ENCODE data around the gene KLHL2.
"Not testable (repeated sequence)": the region's sequence is repeated elsewhere in the genome, so short reads cannot be mapped to it uniquely, and the experiment has no call there.

KLHL2 gene

GRCh38 chr4:165207431-165208220, at the start of gene KLHL2:
Gene KLHL2, plus strand, starts transcription at chr4:165207561. Its CDS starts 316 bp downstream, at chr4:165207877.
- peak; percentile 1 for DNase-seq

- DNase-seq = no peak
These were observed 48.6 kb upstream of the KLHL2 start for GRCh38 chr4:165158762-165159161.

- DNase-seq = no peak
These were observed 43.1 kb upstream of the KLHL2 start for GRCh38 chr4:165164257-165164656.

DNA sequence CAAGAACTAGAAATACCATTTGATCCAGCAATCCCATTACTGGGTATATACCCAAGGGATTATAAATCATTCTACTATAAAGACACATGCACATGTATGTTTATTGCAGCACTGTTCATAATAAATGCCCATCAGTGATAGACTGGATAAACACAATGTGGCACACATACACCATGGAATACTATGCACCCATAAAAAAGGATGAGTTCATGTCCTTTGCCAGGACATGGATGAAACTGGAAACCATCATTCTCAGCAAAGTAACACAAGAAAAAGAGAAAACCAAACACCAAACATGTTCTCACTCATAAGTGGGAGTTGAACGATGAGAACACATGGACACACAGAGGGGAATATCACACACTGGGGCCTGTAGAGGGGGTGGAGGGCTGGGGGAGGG, 40.5 kb upstream of the KLHL2 start:
- not testable (repeated sequence) for DNase-seq

GRCh38 chr4:165167650-165168049, 39.7 kb upstream of the KLHL2 start:
- DNase-seq = no peak

DNA sequence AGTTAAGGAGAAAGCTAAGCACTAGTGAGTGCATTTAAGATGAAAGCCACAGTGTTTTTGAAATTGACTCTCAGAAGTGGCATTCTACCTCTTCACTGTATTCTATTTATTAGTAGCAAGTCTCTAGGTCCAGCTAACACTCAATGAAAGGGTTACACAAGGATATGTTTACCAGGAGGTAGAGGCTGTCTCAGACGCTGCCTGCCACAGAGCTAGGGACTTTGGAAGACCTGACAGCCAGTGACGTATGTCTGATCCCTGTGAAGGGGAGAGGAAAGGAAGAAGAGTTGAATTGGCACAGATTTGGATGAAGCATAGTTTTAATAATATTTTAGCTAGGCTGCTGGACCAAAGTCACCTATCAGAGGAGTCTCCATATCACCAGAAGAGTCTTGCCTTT, 36.5 kb upstream of the KLHL2 start:
- DNase-seq = no peak

DNA sequence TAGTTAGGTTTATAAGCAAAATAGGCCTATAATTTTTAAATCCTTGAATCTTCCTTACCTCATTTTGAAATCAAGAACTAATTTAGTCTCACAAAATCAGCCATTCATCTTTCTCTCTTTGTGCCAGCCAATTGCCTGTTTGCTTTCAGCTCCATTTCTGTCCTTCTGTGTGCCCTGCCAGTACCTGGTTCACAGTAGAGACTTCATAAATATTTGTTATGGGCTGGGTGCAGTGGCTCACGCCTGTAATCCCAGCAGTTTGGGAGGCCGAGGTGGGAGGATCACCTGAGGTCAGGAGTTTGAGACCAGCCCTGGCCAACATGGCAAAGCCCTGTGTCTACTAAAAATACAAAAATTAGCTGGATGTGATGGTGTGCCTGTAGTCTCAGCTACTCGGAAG, 31.9 kb upstream of the KLHL2 start:
- not testable (repeated sequence) for DNase-seq

DNA sequence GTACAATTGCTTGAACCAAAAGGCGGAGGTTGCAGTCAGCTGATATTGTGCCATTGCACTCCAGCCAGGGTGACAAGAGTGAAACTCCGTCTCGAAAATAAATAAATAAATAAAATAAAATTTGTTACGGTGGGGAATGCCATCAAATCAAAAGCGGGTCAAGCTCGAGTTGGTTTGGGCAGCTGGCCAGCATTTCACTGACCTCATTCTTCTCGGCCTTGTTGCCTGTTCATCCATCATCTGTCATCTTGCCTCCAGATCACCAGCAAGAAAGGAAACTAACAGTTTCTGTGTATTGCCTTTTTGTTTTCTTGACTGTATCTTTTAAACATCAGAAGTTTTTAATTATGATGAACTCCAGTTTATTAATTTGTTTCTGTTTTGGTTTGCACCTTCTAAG, 31.5 kb upstream of the KLHL2 start:
- DNase-seq = no peak

DNA sequence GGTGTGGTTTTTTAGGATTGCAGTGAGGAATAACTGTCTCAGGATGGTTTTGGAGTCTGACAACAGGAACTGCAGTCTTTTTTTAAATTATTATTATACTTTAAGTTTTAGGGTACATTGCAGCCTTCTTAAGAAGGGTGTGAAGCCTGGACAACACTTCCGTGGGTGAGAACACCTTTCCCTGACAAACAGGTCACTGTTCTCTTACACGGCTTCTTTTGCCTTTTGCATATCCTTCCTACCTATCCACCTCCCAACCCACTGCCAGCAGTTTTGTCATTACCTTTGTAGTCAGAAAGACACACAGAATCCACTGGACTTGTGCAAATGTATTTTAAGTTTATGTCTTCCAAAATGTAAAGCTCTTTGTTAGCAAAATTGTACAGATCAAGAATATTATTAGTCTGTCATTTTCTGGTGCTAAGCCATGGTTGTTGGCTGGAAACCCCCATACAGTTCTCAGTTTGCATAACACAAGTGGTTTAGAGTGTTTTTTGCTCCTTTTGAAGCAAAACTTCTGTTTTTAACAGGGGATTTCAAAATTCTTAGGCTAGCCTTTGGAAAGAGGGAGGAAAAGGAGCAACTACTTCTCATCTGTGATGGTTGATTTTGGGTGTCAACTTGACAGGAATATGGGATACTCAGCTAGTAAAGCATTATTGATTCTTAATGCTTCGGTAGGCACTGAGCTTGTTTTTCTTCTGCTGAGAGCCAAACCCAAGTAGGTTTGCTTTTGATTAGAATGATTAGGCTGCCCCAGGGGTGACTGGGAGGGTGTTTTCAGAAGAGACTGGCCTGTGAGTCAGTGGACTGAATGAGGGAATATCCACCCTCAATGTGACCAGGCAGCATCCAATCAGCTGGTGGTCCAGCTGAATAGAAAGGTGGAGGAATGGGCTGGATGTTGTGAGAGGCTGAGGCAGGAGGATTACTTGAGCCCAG, 29.4 kb upstream of the KLHL2 start:
- DNase-seq = no peak

DNA sequence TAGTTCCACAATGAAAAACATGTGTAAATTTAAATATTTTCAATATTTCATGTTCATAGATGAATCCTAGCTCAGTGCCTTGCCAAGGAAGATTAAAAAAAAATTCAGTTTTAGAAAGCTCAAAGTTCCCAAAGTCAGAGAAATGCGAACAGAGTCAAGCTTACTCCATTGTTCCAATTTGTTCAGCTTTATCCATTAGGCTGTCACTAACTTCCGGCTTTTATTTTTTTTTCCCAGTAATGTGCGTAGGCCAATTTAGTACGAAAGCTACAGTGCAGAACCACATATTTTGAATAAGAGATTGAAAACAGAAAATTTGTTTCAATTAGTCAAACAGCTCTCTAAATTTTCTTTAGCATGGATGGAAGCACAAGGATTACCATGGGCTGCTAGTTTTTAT, 23.1 kb upstream of the KLHL2 start:
- no peak for DNase-seq

DNA sequence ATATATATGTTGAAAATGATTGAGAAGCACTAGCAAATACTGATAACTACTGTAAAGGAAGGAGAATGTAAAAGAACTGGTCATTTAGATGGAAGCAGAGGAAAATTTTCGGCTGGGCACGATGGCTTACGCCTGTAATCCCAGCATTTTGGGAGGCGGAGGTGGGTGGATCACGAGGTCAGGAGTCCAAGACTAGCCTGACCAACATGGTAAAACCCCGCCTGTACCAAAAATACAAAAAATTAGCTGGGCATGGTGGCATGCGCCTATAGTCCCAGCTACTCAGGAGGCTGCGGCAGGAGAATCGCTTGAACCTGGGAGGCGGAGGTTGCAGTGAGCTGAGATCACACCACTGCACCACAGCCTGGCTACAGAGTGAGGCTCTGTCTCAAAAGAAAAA, 22.4 kb upstream of the KLHL2 start:
- DNase-seq = not testable (repeated sequence)

DNA sequence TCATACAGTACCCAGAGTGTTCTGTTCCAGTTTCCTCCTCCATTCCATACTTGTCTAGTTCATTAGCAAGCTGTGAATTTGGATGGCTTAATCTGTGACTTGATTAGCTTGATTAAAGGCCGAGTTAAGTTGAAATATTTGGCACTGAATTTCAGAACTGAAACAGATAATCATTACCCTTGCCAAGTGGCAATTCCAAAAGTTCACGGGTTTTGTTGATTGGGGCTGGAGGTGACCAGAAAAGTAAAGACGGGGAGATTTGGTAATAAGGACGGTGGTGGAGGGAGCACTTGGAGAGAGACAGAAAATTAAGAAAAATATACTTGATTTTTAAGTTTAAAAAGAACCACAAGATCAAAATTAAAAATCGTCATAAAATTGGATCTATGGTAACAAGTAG, 21.9 kb upstream of the KLHL2 start:
- DNase-seq = no peak

- no peak for DNase-seq
These were observed 16.6 kb upstream of the KLHL2 start for GRCh38 chr4:165190591-165191347.

GRCh38 chr4:165191348-165191656, 16.1 kb upstream of the KLHL2 start:
- no peak for DNase-seq

DNA sequence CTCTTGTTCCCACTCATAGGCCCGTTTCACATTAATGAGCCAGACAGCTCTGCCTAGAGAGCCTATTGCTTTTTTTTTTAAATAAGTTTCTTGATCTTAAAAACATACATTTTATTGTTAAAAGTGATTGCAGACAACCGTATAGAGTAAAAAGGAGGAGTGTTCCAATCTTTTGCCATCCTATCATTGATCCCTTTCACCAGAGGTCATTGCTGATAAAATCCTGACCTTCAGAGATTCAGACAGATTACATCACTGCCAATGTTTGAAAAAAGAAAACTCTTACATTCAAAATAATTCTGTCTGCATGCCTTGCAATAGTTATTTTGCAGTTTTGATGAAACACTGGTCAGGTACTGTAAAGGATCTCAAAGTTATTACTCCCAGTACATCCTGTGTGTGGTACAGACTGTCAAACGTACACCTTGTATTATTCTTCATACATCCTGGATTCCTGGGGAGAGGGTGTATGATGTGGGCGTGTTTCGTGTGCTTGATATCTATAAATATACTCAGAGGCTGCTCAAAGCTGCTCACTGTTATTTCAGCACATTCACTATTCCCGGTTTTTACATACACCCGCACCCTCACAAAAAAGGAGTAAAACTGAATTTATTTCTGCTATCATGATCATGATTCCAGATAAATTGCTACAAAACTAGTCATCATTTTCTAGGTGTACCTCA, 15.4 kb upstream of the KLHL2 start:
- no peak for DNase-seq

- DNase-seq = no peak
These were observed 14.9 kb upstream of the KLHL2 start for GRCh38 chr4:165192500-165192898.

DNA sequence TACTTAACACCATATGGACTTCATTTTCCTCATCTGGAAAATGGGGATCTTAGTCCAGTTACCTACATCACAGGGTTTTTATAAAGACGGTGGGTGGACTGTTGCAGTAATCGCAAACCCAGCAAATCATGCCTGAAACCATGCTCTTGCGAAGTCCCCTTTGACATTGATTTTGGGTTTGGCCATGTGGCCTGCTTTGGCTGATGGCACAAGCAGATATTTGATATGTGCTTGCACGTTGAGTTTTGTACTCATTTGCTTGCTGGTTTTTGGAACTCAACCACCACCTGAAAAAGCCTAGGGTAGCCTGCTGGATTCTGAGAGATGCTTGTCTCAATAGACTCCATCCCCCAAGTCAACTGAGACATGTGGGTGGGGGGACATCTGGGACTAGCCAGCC, 14.4 kb upstream of the KLHL2 start:
- DNase-seq = no peak

DNA sequence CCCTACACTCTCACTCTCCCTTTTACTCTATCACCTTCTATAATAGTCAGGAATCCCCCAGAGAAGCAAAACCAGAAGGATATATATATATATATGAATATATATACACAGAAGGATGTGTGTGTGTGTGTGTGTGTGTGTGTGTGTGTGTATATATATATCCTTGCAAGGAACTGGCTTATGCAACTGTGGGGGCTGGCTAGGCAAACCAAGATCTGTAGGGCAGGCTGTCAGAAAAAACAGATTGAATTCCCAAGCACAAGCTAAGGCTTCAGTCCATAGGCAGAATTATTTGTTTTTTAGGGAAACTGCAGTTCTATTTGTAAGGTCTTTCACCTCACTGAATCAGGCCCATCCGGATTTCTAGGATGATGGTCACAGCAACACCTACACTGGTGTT, 13.0 kb upstream of the KLHL2 start:
- no peak for DNase-seq

DNA sequence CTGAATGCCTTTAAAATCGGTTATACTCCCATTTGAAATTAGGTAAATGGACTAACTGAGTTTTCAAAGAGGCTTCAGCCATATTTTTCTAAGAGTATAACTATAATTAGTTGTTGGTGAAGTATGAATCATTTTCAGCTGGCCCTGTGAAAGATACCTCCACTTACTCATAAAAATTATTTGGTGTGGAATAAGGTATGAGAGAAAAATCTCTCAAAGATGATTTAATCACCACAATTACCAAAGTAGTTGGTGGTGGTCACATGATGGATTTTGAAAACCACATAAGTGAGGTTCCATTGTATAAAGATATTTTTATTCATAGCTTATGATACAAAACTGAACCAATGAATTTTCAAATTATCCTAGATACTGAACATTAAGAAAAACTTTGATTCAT, 9.0 kb upstream of the KLHL2 start:
- no peak for DNase-seq

GRCh38 chr4:165199286-165199685, 8.1 kb upstream of the KLHL2 start:
- no peak for DNase-seq

GRCh38 chr4:165199722-165200121, 7.6 kb upstream of the KLHL2 start:
- no peak for DNase-seq

DNA sequence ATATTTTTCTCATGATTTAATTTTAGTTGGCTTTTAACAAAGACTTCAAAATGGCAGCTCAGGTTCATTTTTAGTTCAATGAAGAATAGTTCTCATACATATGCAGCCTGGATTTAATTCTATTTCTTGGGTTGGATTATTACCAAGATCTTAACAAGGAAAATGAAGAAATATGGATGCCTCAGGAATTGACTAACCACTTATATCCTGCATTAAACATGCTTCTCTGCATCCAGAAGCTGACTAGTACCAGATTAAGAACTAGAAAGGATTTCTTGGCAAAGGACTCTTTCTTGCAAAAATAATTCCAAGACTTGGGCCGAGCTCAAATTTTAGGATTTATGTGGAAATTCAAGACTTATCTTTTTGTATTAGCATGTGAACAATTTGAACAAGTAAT, 5.6 kb upstream of the KLHL2 start:
- DNase-seq = no peak

All from NCI-H2107 (cell line).